NCI-H1092 (cell line): Measurements from ENCODE around the gene CCDC107.

Experiments
- DNase-seq: peaks from one replicate; lab custom pipeline; 2025; lab: John Stamatoyannopoulos, UW

The CCDC107 gene

DNA sequence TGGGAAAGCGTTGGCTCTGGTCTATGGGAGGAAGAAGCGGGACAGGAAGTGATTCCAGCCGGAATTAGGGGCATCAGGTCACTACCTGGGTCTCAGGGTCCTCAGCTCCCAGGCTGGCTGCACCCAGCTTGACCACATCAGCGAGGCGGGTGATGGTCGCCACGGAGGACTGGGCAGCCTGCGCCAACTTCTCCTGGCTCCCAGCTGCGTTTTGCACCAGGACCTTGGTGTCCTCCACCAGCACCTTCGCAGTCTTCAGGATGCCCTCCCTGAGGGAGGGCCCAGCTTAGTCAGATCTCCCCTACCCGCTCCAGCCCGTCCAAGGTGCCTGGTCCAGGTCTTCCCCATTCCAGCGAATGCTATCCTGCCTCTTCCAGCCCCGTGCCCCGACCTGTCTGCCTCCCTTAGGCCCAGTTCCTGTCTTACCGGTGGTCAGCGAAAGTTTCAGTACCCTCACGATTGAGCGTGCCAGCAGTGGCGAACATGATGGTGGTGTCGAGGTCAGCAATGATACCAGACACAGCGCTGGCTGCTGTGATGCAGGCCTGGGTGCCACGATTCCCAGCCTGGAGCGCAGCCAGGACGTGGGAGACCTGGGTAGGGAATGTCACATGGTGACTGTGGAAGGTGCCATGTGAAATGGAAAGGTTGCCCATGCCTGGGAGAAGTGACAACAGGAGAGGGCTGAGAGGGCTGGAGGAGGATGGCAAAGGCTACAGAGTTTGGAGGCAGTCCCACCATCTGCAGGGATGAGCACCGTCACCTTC, 46.0 kb downstream of the CCDC107 start:
- DNase-seq: no peak

- no peak for DNase-seq
These were observed 47.3 kb downstream of the CCDC107 start for GRCh38 chr9:35705372-35705771.

- DNase-seq: no peak
These were observed 47.8 kb downstream of the CCDC107 start for GRCh38 chr9:35705836-35706430.

DNA sequence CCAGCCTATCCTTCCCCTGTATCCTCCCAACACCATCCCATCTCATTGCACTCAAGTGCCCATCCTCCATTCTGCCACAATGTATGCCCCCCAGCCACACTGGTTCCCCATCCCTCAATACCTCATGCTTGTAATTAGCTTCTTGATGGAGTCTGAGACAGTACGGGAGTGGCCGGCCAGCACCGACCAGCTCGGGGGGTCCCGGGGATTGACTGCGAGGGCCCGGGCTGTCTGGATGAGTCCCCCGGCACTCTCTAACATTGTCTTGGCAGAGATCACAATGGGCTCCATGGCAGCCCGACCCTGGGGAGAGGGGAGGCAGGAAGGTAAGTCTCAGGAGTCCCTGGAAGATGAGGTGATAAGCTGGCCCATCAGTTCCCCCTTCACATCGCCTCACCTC, 48.9 kb downstream of the CCDC107 start:
- no peak for DNase-seq

GRCh38 chr9:35708146-35708545, 50.1 kb downstream of the CCDC107 start:
- no peak for DNase-seq

GRCh38 chr9:35710818-35711500, 52.9 kb downstream of the CCDC107 start:
- no peak for DNase-seq
